Stimulated activated CD4-positive, alpha-beta T cell treated with anti-CD3 and anti-CD28 coated beads, Interleukin-2, amount 100 ng/mL, for 48 hours (primary cell): Measurements from ENCODE around the gene MEF2D.

ENCODE experiments used
- DNase-seq, 2 donors: peaks; one replicate each; pipeline ENCODE4 v3.0.0-alpha.2; 2020

Gene MEF2D

DNA sequence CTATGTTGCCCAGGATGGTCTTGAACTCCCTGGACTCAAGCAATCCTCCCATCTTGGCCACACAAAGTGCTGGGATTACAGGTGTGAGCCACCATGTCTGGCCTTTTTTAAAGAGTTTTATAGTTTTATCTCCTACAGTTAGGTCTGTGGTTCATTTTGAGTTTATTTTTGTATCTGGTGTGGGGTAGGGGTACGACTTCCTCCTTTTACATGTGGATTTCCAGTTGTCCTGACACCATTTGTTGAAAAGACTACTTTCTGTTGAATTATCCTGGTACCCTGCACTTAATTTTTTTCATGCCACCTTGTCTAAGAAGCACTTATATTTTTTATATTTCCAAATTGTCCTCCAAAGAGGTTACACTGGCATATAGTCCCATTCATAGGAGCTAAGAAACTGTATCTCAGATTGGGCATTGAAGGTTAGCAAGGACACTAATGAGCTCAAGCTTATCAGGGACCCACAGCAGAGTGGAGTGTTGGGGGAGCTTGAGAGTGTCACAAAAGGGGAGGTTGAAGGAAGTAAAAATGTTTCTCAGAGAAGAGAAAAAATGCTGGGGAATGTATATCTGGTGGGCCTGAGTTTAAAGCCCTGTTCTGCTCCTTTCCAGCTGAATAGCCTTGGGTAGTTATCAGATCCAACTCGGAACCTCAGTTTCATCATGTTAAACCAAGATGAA is 23.4 kb upstream of the MEF2D start:
- no peak for DNase-seq

DNA sequence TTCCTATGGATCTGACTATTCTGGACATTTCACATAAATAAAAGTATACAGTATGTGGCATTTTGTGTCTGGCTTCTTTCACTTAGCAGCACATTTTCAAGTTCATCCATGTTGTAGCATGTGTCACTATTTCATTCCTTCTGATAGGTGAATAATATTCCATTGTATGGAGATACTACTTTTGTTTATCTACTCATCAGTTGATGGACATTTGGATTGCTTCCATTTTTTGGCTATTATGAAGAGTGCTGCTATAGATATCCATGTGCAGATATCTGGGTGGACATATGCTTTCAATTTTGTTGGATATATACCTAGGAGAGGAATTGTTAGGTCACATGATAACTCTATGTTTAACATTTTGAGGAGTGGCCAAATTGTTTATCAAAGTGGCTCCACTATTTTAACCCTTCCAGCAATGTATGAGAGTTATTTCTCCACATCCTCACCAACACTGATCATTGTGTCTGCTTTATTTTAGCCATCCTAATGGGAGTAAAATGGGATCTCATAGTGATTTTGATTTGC is 21.9 kb upstream of the MEF2D start:
- no peak for DNase-seq

DNA sequence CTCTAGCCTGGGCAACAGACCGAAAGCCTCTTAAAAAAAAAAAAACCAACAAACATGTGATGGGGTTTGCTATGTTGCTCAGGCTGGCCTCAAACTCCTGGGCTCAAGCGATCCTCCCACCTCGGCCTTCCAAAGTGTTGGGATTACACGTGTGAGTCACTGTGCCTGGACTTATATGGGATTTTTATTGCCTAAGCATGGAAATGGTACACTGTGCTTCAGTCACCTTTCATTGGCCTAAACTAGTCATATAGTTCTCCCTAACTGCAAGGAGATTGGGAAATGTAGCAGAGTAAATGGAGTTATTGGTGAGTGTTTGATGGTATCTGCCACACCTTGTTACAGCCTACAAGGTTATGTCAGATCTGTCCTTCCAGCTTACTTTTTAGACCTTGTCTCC is 17.2 kb upstream of the MEF2D start:
- no peak for DNase-seq

DNA sequence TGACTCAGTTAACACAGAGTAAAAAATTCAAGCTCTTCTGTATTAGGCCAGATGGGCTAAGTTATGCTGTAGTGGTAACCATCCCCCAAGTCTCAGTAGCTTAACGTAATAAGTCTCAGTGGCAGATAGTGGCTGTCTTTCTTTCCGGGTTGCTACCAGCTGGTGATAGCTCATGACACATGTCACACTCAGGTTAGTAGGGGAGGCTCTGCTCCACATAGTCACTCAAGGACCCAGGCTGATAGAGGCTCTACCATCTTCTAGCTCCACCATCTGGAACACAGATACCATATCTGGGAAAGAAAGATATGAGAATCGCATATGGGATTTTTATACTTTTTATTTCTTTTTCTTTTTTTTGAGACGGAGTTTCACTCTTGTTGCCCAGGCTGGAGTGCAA is 16.2 kb upstream of the MEF2D start:
- no peak for DNase-seq

DNA sequence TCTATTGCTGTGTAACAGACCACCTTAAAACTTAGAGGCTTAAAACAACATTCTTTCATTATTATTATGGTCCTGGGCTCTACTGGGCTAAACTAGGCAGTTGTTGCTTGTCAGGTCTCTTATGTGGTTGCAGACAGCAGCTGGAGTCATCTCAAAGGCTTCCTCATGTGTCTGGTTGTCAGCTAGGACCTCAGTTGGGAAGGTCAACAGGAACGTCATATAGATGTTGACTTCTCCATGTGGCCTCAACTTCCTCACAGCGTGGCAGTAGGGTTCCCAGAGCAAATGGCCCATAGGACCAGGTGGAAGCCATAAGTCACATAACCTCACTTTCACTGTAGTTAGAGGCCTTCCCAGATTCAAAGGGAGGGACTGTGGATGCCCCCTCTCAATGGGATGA is 15.4 kb upstream of the MEF2D start:
- DNase-seq = no peak

DNA sequence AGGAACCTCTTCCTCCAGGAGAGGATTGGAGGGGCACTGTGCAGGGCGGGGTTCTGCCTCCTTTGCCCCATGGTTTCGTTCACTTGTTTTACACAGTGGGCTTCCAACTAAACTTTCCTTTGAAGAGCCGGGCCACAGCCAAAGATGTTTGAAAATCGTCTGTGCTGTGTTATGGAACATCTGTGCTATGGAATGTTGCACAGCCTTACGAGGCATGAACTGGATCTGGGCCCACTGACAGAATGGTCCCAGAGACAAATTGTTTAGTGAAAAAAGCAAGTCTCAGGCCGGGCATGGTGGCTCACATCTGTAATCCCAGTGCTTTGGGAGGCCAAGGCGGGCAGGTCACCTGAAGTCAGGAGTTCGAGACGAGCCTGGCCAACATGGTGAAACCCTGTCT is 12.6 kb upstream of the MEF2D start:
- DNase-seq = no peak

DNA sequence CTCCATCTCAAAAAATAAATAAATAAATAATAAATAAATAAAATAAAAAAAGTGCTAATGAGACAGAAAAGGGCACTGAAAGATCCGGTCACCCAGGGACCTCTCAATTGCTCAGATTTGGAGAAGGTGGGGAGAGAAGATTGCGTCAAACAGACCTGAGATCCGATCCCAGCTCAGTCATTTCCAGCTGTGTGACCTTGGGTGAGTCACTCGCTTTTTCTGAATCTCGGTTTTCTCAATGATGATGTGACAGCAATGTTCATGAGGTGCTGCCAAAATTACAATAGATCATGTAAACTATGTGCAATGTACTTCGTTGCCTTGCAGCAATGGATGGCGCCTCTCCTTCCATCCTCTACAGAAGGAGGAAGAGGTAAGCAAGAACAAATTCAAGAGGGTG is 11.1 kb upstream of the MEF2D start:
- no peak for DNase-seq

DNA sequence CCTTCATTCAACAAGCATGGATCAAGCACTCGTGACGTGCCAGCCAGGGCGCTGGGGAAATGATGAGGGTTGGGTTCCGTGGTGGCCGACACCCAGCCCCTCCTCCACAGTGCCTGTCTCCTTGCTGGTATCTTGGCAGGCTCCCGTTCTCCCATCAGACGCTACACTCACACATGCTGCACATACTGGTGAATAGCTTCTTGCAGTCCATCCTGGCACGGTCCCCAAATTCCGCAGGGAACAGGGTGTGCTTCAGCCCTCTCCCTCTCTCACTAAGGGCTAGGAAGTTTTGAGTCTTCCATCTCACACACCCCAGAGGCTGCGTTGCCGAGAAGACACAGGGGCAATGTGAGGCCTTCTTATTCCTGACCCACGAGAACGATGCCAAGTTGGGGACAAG is 10.1 kb upstream of the MEF2D start:
- no peak for DNase-seq

DNA sequence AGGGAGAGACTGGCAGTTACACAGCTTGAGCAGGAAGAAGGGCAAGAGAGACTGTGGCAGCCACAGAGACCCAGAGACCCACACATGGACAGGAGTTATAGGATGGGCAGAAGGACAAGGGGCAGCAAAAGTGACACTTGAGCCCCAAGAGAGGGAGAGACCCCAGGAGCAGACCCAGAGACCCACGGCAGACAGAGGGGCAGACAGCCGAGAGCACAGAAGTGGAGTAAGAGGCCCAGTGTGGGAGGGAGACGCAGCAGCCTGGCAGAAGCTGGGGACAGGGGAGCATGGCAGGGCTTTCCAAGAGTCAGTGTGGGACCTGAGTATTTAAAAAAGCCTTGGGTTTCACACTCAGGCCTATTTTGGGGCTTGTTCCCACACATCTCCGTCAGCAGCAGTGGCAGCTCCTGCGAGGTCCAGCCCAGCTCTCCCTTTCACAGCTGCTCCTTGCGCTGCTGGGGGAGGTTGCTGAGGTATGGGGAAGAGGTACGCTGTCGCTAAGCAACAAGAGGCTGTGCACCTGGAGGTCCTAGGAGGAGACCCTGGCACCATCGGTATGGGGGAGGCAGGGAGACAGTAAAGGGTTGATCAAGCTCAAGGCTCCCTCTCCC is 9.0 kb upstream of the MEF2D start:
- DNase-seq = no peak

DNA sequence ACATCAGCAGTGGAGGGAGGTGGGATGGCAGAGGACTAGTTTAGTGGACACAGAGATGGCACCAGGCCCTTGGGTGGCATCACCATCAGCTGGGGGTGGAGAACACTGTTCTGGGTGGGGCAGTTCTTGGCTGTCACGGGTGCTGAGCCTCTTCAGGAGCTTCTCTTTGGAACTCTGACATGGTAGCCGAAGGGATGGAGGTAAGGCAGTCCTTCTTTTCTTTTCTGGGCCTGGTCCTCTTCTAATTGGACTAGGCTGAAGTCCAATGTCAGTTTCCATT is 8.3 kb upstream of the MEF2D start:
- DNase-seq = no peak

DNA sequence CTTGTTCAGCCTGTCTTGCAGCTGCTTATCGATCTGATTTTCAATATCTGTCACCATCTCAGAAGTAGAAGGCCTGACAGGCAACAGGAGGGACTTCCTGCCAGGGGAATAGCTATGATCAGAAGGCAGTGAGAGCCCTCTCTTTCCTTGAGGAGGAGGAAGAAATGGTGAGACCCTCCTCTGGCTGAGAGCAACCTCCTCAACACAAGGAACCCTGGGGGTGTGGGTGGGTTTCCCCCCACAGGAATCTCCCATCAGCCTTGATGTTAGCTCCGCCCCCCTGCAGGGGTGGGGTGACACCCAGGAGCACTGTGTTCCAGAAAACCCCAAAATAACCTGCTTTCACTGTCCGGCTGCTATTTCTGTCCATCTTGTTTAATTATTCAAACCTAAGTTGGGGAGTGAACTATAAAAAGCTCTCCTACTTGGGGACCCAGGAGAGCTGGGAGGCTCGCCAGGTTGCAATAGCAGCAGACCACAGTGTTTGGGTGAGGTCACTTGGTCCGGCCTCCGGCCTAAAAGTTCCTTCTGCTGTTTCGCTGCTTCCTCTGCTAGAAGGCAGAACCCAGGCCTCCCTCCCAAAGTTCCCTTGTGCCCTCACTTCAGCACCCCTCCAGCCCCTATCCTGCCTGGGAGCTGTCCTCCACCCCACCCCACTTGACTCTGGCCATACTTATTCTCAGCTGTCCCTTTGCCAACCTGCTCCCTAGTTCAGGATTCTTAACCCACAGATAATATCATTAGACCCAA is 7.8 kb upstream of the MEF2D start:
- DNase-seq = no peak

DNA sequence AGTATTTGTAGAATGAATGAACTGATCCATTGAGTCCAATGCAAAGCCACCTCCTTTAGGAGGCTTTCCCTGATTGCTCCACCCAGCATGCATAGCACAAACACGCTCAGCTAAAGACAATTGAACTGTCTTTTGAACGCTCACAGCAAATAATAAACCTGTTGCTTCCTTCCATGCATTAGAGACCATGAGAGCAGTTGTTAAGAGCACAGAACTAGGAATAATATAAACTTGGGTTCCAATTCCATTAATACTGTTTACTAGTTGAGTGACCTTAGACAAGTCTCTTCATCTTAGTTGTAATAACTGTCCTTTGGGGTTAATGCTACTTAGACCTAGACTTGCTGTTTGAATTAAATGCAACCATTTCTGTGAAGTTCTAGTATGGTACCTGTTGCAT is 5.9 kb upstream of the MEF2D start:
- DNase-seq = no peak

DNA sequence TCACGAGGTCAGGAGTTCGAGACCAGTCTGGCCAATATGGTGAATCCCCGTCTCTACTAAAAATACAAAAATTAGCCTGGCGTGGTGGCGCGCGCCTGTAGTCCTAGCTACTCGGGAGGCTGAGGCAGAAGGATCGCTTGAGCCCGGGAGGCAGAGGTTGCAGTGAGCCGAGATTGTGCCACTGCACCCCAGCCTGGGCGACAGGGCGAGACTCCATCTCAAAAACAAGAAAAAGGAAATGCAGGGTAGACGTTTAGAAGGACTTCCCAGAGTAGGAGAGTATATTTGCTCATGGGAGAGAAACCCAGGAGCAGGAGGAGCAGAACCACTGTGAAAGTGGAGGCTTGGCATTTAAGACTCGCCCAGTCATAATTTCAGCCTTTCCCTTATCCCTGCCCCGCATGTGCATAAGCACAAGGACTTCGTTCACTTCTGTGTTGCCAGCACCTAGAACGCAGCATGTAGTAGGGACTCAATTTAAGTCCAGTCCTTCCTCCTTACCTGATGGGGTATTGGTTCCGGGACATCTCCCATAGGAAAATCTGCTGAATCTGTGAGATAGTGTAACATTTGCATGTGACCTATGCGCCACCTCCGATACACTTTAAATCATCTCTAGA is 5.2 kb upstream of the MEF2D start:
- no peak for DNase-seq

DNA sequence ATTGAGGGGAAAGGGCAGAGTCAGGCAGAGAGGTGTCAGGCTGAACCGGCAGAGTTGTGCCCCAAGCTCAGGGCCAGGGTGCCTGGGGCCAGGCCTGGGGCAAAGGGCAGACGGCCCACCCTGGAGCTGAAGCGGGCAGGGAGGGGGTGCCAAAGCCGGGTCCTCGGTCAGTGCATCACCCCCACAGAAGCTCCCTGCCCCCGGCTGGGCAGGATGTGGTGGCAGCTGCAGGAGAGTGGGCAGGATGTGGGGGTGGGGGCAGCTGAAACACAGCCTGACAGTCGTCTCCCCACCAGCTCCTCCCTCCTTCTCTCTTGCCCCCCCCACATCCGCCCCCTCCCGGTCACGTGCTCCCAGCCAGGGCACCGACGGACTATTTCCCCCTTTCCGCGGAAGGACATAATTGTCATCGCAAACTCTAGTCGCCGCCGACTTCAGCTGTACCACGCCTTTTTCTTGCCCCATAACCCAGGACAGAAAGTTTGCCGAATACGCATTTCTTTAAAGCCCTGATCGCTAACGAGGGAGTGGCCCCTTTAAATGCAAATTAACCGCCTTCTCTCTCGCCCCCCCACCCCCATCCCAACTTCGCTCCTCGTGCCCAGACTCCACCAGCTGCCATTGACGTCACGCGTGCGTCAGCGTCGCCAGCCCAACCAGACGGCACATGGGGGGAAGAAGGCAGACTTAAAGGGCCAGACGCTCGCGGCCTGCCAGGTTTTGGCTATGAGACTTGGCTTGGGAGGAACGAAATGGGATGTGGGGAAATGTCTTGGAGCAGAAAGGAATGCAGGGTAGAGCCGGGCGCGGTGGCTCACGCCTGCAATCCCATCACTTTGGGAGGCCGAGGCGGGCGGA is 4.5 kb upstream of the MEF2D start:
- peak; percentile 94 to 95 for DNase-seq

DNA sequence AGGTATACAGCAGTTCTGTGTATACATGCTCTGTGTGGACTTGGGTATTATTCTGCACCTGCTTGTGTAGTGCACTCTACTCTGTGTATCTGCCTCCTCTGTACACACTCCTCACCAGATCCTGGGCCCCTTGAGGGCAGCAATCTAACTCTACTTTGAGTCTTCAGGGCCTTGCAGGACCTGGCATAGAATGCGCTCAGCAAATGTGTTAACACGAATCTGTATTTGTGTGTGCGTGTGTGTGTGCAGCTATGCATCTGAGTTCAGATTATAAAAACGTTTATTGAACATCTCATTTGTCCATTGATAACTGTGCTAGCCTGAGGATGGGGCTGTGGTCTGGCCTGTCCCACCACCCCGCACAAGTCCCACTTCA is 3.9 kb upstream of the MEF2D start:
- DNase-seq = no peak

DNA sequence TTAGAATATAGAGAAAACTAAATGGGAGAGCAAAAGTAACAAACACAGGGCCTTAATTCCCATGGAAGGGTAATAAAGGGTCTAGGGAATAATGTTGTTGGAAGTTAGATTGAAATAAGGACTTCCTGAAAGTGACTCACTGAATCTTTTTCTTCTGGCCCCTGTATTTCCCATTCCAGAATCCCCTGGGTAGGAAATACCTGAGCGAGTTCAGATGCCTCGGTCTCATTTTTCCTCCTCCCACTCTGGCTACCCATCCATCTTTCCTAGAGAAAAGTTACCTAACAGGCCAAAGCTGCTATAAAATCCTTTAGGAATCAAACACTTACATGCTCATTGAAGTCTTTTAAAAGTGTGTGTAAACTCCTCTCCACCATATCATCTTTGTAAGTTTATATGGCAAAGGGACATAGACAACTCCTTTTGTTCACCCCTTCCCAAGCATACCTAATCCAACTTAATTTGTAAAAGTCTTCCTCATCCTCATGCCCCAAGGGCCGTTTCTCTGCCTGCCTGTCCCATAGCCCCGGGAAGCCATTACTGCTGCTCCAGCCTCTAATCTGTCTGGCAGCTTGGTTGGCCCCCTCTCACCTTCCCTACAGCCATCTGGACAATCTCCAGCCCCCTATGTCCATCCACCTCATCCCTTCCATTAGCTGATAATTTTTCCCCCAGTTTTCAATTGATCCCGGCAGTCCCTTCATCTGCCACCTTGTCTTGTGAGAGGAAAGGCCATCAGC is 3.3 kb upstream of the MEF2D start:
- DNase-seq = no peak

DNA sequence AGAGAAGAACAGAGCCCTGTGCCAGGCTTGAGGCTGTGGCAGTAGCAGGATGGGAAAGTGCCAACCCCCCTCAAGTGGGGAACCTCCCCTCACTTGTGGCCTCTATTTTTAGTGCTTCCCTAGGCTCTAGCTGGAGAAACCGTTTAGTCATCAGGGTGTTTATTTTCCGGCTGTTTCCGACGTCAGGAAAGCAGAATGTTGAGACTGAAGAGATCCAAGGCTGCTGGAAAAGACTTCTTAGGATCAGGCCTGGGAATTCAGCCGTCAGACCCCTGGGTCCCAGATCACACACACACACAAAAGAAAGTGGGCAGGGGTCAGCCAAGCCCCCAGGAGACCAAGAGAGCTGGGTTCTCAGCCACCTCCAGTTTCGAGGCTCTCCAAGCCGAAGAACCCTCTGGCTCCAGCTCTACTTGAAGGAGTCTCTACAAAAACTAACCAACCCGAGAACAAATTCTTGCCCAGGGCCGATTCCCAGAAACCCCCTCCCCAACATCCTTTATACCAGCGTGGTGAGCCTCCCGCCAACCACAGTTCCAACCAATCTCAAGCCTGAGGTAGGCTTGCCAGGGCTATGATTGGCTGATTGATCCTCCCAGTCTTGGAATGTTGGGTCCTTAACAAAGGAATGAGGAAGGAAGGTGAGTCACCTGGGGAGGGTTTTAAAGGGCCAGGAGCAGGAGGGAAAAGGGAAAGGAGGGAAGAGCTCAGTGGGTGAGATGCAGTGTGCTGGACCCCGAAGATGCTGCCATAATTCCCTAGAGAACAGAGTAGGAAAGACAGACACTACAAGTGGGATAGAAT is 2.5 kb upstream of the MEF2D start:
- no peak for DNase-seq

DNA sequence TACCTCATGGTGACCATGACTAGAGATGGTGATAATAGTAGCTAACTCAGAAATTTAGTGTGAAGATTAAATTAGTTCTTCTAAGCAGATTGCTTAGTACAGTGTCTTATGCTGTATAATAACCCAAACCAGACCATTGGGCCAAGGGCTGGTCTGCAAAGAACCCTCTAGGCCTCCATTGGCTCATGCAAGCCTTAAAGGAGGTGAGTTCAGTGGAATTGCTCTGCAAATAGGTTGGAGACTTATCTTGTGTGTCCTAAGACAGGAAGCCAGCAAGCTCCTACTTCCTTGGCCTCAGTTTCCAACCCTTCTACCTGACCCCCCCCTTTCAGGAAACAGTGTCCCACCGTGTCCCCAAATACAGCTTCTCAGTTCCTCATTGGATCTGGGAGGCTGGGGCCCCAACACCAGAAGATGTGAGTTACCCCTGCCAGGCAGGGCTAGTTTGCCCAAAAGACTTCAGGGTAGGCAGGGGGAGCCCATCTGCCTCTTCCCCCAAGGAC is 1.9 kb upstream of the MEF2D start:
- no peak for DNase-seq

DNA sequence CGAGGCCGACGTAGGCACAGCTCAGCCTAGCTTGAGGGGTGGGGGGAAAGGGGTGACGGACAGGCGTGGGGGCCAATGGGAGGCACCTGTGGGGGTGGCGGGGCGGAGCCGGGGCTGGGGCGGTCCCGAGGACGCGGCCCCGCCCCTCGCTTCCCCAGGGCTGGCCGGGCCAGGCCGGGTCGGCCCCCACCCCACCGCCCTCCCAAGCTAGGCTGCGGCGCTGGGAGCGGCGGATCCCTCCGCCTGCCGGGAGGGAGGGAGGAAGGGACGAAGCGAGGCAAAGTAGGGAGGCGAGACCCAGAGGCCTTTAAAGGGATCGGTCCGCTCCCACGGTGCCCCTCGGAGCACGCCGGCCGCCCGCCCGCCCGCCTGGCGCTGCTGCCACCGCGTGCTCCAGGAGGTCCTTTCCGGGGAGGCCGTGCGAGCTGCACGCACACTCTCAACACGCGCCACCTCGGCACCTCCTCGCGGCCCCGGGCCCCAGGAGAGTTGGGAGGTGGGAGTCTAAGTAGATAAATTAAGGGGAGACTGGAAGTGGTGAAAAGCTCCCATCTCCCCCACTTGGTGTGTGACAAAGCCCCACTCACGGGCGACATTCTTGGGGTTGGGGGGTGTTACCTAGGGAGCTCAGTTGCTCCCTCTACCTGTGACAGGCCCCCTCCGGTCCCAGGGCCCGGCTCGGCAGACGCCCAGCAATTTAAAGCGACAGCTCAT is 375 bp upstream of the MEF2D start:
- DNase-seq = peak; percentile 92 to 95

DNA sequence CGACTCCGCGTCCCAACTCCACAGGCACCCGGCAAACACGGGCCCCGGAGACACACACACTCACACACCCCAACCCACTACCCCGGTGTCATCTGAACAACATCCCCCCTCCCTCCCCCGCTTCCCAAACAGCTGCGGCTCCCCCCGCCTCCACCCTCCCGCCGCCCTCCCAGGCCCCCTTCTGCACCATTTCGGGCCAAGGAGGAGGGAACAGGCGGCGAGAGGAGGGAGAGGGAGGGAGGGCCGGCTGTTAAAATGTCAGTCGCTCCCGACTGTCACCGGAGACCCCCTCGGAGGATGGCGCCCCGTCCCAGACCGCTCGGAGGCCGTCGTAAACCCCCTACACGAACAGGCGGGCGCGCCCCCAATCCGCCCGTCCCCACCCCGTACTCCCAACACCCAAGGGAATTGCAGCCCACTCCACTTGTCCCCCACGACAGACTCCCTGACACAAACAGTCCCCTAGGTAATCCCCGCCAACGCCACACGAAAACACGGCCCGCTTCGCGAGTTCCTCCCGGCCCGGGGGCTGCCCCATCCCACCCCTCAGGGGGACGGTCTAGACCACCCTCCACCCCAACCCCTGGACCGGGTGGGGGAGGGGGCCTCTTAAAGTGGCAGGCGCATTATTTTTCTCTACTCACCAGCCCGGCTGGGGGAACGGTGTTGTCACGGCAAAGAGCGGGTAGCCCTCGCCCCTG is 583 bp downstream of the MEF2D start:
- no peak for DNase-seq
